BLaER1 treated with 17β-estradiol and CSF1 and Interleukin-3, amounts not matched to agents 10 nM and 100 nM (cell line): Measurements from ENCODE around the gene TESK2.
A peak's percentile ranks its signal among the peaks of the same experiment; 100 is the strongest.

Experiments used
- H3K27ac ChIP-seq, 11 experiments: shearing (Covaris generic); formaldehyde crosslinking; 2 replicates each; pipeline ENCODE4 v1.8.1; 2022
- H3K27me3 ChIP-seq, 11 experiments: shearing (Covaris generic); formaldehyde crosslinking; 2 replicates each; pipeline ENCODE4 v1.8.1; 2022
- H3K36me3 ChIP-seq, 11 experiments: shearing (Covaris generic); formaldehyde crosslinking; 2 replicates each; pipeline ENCODE4 v1.8.1; 2022
- H3K4me1 ChIP-seq, 10 experiments: shearing (Covaris generic); formaldehyde crosslinking; 2 replicates each; pipeline ENCODE4 v1.8.1; 2022
- H3K4me2 ChIP-seq, 11 experiments: shearing (Covaris generic); formaldehyde crosslinking; 2 replicates each; pipeline ENCODE4 v1.8.1; 2022
- H3K4me3 ChIP-seq, 10 experiments: shearing (Covaris generic); formaldehyde crosslinking; 2 replicates each; pipeline ENCODE4 v1.8.1; 2022
- H3K9ac ChIP-seq, 11 experiments: shearing (Covaris generic); formaldehyde crosslinking; 2 replicates each; pipeline ENCODE4 v1.8.1; 2022
- H3K9me3 ChIP-seq, 11 experiments: shearing (Covaris generic); formaldehyde crosslinking; replicated peaks in 1 of 11; 2 replicates each; pipeline ENCODE4 v1.8.1; 2022
- H4K20me1 ChIP-seq, 11 experiments: shearing (Covaris generic); formaldehyde crosslinking; 2 replicates each; pipeline ENCODE4 v1.8.1; 2022
- Cebpa-rat ChIP-seq, 11 experiments: shearing (Covaris generic); IDR thresholded peaks; 2 replicates each; pipeline ENCODE4 v1.8.1; 2022

TESK2 gene

GRCh38 chr1:45383191-45383590 lies 107.8 kb downstream of the TESK2 start:
- Histone ChIP-seq H3K4me1 (no peaks in the 10 kb centered on the region), H3K4me3 (no peak overlapping the region), H4K20me1 (no peaks in the 10 kb centered on the region), H3K4me2 (no peak overlapping the region), H3K36me3 (peaks cover 0 to 14% (median 0%) of the 10 kb centered on the region in 11 experiments; a peak in 4 of 22 replicates), H3K9ac (no peak overlapping the region), H3K27me3 (no peaks in the 10 kb centered on the region), H3K9me3 (no peaks in the 10 kb centered on the region), H3K27ac (no peak overlapping the region)
- no peak for TF ChIP-seq Cebpa-rat (IDR thresholded peaks at IDR 0.05)

- no peak overlapping the region for H3K27ac ChIP-seq
- no peak overlapping the region for H3K4me2 ChIP-seq
- no peaks in the 10 kb centered on the region for H3K4me1 ChIP-seq
- no peaks in the 10 kb centered on the region for H3K9me3 ChIP-seq
- TF ChIP-seq Cebpa-rat (IDR thresholded peaks at IDR 0.05) = no peak
- no peak overlapping the region for H3K4me3 ChIP-seq
- peaks cover 0 to 14% (median 0%) of the 10 kb centered on the region in 11 experiments; a peak in 4 of 22 replicates for H3K36me3 ChIP-seq
- no peaks in the 10 kb centered on the region for H3K27me3 ChIP-seq
- no peaks in the 10 kb centered on the region for H4K20me1 ChIP-seq
- H3K9ac ChIP-seq = no peak overlapping the region
Observed at GRCh38 chr1:45381243-45381642, 109.7 kb downstream of the TESK2 start.

- Histone ChIP-seq H3K36me3 (peaks cover 0 to 14% (median 0%) of the 10 kb centered on the region in 11 experiments; a peak in 4 of 22 replicates), H3K27ac (no peak overlapping the region), H4K20me1 (no peaks in the 10 kb centered on the region), H3K4me3 (no peak overlapping the region), H3K4me2 (no peak overlapping the region), H3K9me3 (no peaks in the 10 kb centered on the region), H3K27me3 (no peaks in the 10 kb centered on the region), H3K9ac (no peak overlapping the region), H3K4me1 (no peaks in the 10 kb centered on the region)
- no peak for TF ChIP-seq Cebpa-rat (IDR thresholded peaks at IDR 0.05)
Observed at GRCh38 chr1:45380730-45381129, 110.2 kb downstream of the TESK2 start.

GRCh38 chr1:45380125-45380524 lies 110.8 kb downstream of the TESK2 start:
- H3K4me1 ChIP-seq = no peaks in the 10 kb centered on the region
- no peak overlapping the region for H3K27ac ChIP-seq
- no peaks in the 10 kb centered on the region for H3K9me3 ChIP-seq
- peaks cover 0 to 12% (median 0%) of the 10 kb centered on the region in 11 experiments; a peak in 4 of 22 replicates for H3K36me3 ChIP-seq
- H4K20me1 ChIP-seq = no peaks in the 10 kb centered on the region
- TF ChIP-seq Cebpa-rat (IDR thresholded peaks at IDR 0.05) = no peak
- no peaks in the 10 kb centered on the region for H3K27me3 ChIP-seq
- no peak overlapping the region for H3K9ac ChIP-seq
- H3K4me2 ChIP-seq = no peak overlapping the region
- no peak overlapping the region for H3K4me3 ChIP-seq

GRCh38 chr1:45379524-45379923 lies 111.4 kb downstream of the TESK2 start:
- Histone ChIP-seq H4K20me1 (no peaks in the 10 kb centered on the region), H3K9ac (no peak overlapping the region), H3K4me3 (no peak overlapping the region), H3K27ac (no peak overlapping the region), H3K4me1 (no peaks in the 10 kb centered on the region), H3K4me2 (no peak overlapping the region), H3K36me3 (peaks cover 0 to 6% (median 0%) of the 10 kb centered on the region in 11 experiments; a peak in 2 of 22 replicates), H3K9me3 (no peaks in the 10 kb centered on the region), H3K27me3 (no peaks in the 10 kb centered on the region)
- TF ChIP-seq Cebpa-rat (IDR thresholded peaks at IDR 0.05) = no peak

- H3K4me3 ChIP-seq = no peak overlapping the region
- H4K20me1 ChIP-seq = no peaks in the 10 kb centered on the region
- no peak overlapping the region for H3K27ac ChIP-seq
- TF ChIP-seq Cebpa-rat (IDR thresholded peaks at IDR 0.05) = no peak
- H3K4me2 ChIP-seq = no peak overlapping the region
- H3K9me3 ChIP-seq = no peaks in the 10 kb centered on the region
- H3K36me3 ChIP-seq = no peaks in the 10 kb centered on the region
- H3K27me3 ChIP-seq = no peaks in the 10 kb centered on the region
- 0 out of 20 replicates have a peak, but pooled peaks cover 0 to 6% (median 0%) of the 10 kb centered on the region in 10 experiments for H3K4me1 ChIP-seq
- H3K9ac ChIP-seq = no peak overlapping the region
Observed at GRCh38 chr1:45378184-45378583, 112.8 kb downstream of the TESK2 start.

- Histone ChIP-seq H4K20me1 (no peaks in the 10 kb centered on the region), H3K9ac (no peak overlapping the region), H3K4me2 (no peak overlapping the region), H3K27me3 (no peaks in the 10 kb centered on the region), H3K36me3 (no peaks in the 10 kb centered on the region), H3K4me1 (peaks cover 0 to 16% (median 3%) of the 10 kb centered on the region in 10 experiments; a peak in 8 of 20 replicates), H3K9me3 (no peaks in the 10 kb centered on the region), H3K4me3 (no peak overlapping the region), H3K27ac (no peak overlapping the region)
- TF ChIP-seq Cebpa-rat (IDR thresholded peaks at IDR 0.05) = no peak
Observed at GRCh38 chr1:45375104-45376090, 115.6 kb downstream of the TESK2 start.

- H4K20me1 ChIP-seq = no peaks in the 10 kb centered on the region
- H3K27me3 ChIP-seq = no peaks in the 10 kb centered on the region
- H3K36me3 ChIP-seq = no peaks in the 10 kb centered on the region
- no peak overlapping the region for H3K27ac ChIP-seq
- H3K9me3 ChIP-seq = no peaks in the 10 kb centered on the region
- H3K4me1 ChIP-seq = peaks cover 0 to 18% (median 3%) of the 10 kb centered on the region in 10 experiments; a peak in 8 of 20 replicates
- no peak for TF ChIP-seq Cebpa-rat (IDR thresholded peaks at IDR 0.05)
- no peak overlapping the region; a peak in 1 of 22 replicates for H3K4me2 ChIP-seq
- no peak overlapping the region for H3K4me3 ChIP-seq
- no peak overlapping the region for H3K9ac ChIP-seq
Observed at GRCh38 chr1:45373573-45373972, 117.4 kb downstream of the TESK2 start.

- no peak overlapping the region for H3K27ac ChIP-seq
- H3K4me3 ChIP-seq = no peak overlapping the region
- no peak overlapping the region for H3K9ac ChIP-seq
- no peaks in the 10 kb centered on the region for H3K36me3 ChIP-seq
- no peaks in the 10 kb centered on the region for H4K20me1 ChIP-seq
- no peaks in the 10 kb centered on the region for H3K27me3 ChIP-seq
- no peaks in the 10 kb centered on the region for H3K9me3 ChIP-seq
- H3K4me1 ChIP-seq = peaks cover 0 to 23% (median 3%) of the 10 kb centered on the region in 10 experiments; a peak in 8 of 20 replicates
- peak overlapping the region in 6 of 11 experiments; percentile 3 to 57 (median 24); a peak in 6 of 22 replicates for H3K4me2 ChIP-seq
- no peak for TF ChIP-seq Cebpa-rat (IDR thresholded peaks at IDR 0.05)
Observed at GRCh38 chr1:45370575-45370974, 120.4 kb downstream of the TESK2 start.
